ENCODE measurements around the gene DEPP1.

GRCh38 chr10:44992732-44993225, 14.2 kb upstream of the DEPP1 start:
- TF ChIP-seq CTCF (IDR thresholded peaks at IDR 0.05; ENCODE audit: insufficient read depth, low read length, poor library complexity, severe bottlenecking) (no peak), EZH2phosphoT487 (conservative IDR thresholded peaks at IDR 0.05; ENCODE audit: low read length) (no peak)

Measured in SU-DHL-6 (cell line).